RWPE1 (cell line): Measurements from ENCODE around the gene RNF38.

Experiments used
- CTCF ChIA-PET: fragments of 350-600 bp; sonication (Branson Sonifier 250); formaldehyde crosslinking; extraction: SDS; loops from one replicate; lab custom pipeline; 2021; lab: Yijun Ruan, JAX
- POLR2A ChIA-PET: fragments of 400-600 bp; formaldehyde crosslinking; extraction: SDS; loops from one replicate; lab custom pipeline; 2020; ENCODE audit warnings: antibody characterized with exemption; ENCODE audit not compliant: low non-redundant PET; lab: Yijun Ruan, JAX
- DNase-seq: peaks from one replicate; pipeline ENCODE4 v3.0.0; 2012; ENCODE audit warnings: low spot score
- H3K27ac ChIP-seq: fragments of 450-650 bp; 2 replicates; pipeline ENCODE4 v1.5.1; 2017
- TF ChIP-seq, protein P1 (sequence below): fragments of 450-650 bp; conservative IDR thresholded peaks from 2 replicates; pipeline ENCODE4 v1.5.1; 2017; ENCODE audit warnings: low read depth, mild to moderate bottlenecking

RNF38 gene

DNA sequence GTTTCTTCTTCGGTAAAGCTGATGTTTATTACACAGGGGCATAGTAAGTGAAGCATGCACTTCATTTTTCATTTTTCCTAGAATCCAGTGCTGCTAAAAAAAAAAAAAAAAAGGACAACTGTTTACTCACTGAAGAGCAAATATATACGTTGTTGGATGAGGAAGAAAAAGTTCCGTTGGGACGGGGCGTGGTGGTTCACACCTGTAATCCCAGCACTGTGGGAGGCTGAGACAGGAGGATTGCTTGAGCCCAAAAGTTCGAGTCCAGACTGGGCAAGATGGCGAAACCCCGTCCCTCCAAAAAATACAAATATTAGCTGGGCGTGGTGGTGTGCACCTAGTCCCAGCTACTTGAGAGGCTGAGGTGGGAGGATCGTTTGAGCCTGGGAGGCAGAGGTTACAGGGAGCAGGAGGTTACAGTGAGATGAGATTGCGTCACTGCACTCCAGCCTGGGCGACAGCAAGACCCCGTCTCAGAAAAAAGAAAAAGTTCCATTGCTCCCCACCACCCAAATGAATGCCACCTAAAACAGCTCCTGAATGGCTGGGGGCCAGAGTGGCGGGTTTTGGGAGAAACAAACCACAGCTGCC lies 81.8 kb downstream of the RNF38 start:
- no peak for DNase-seq
- TF ChIP-seq, protein P1, sequence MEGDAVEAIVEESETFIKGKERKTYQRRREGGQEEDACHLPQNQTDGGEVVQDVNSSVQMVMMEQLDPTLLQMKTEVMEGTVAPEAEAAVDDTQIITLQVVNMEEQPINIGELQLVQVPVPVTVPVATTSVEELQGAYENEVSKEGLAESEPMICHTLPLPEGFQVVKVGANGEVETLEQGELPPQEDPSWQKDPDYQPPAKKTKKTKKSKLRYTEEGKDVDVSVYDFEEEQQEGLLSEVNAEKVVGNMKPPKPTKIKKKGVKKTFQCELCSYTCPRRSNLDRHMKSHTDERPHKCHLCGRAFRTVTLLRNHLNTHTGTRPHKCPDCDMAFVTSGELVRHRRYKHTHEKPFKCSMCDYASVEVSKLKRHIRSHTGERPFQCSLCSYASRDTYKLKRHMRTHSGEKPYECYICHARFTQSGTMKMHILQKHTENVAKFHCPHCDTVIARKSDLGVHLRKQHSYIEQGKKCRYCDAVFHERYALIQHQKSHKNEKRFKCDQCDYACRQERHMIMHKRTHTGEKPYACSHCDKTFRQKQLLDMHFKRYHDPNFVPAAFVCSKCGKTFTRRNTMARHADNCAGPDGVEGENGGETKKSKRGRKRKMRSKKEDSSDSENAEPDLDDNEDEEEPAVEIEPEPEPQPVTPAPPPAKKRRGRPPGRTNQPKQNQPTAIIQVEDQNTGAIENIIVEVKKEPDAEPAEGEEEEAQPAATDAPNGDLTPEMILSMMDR, result no peak
- peak overlapping the region; percentile 27 for H3K27ac ChIP-seq
- ChIA-PET POLR2A (interaction anchor here (0.6 kb wide), 1 partner anchor 14 kb away, joined by 8 read pairs; no protein-coding TSS in a partner anchor), CTCF (interaction anchor here (0.7 to 1.5 kb wide), 4 partner anchors 10 to 129 kb away, joined by 3 to 5 read pairs (median 4); no protein-coding TSS in a partner anchor)

DNA sequence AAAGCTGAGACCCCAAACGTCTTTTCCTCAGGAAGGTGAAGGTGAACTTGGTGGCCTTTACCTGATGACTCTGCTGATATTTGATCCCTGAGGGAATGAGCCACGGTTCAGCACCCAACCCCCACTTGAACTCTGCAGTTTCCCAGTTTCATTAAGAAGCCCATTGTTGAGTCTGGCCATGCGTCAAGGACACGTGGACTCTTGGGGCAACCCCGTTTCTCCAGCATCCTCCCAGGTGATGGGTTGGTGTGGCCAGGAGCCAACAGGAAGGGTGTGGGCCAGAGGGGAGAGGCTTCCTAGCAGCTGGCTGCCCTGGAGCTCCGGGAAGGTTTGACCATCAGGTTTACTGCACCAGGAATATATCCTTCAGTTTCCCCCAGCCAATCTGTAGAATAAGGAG lies 82.3 kb downstream of the RNF38 start:
- ChIA-PET CTCF (interaction anchor here (0.5 to 1.5 kb wide), 5 partner anchors 9 to 129 kb away, joined by 3 to 5 read pairs (median 4); no protein-coding TSS in a partner anchor), POLR2A (no interaction called here)
- peak; percentile 88 for DNase-seq
- TF ChIP-seq, protein P1, result no peak
- H3K27ac ChIP-seq, result peak overlapping the region; percentile 27

DNA sequence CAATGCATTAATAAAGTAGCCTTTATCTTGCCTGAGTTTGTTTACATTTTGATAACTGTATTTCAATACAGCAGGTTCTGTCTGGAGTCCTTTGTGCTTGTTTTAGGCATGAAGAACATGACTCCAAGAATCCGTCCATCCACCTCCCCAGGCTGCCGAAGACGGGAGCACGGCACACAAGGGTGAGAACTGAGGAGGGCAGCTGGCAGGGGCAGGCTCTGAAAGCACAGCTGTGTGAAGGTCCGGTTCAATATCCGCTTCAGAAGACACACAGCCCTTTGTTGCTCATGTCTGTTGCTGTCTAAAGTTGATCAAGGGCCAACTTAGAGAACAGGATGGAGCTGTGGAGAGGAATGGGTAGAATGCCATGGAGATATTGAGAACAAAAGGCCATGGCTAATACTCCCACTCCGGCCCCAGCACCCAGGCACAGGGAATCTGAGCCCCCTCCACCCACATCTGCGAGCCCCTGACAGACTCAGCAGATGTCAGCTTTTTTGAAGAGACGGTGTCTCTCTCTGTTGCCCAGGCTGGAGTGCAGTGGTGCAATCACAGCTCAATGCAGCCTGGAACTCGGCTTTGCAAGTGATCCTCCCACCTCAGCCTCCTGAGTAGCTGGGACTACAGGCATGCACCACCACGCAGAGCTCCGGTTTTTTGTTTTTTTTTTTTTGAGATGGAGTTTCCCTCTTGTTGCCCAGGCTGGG lies 83.3 kb downstream of the RNF38 start:
- H3K27ac ChIP-seq, result no peak overlapping the region
- POLR2A ChIA-PET, result no interaction called here
- TF ChIP-seq, protein P1, result no peak
- CTCF ChIA-PET, result interaction anchor here (0.7 to 1.5 kb wide), 3 partner anchors 8 to 378 kb away, joined by 3 to 4 read pairs (median 4); no protein-coding TSS in a partner anchor
- DNase-seq, result no peak

DNA sequence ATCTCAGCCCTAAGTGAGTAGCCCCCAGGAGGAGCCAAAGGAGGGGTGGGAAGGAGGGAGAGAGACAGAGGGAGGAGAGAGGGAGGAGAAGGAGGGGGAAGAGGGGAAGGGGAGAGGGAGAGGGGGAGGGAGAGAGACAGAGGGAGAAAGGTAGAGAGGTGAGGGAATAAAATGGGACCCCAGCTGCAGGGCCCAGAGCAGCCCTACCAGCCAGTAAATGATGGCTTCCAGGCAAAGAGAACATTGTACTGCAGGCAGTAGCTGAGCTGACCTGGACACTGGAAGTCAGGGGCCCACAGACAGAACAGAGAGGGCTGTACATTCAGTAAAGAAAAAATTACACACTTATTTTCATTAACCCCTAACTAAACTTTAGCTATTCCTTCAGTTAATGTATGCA lies 84.0 kb downstream of the RNF38 start:
- no peak overlapping the region for H3K27ac ChIP-seq
- DNase-seq, result no peak
- CTCF ChIA-PET, result no interaction called here
- POLR2A ChIA-PET, result no interaction called here
- TF ChIP-seq, protein P1, result no peak

DNA sequence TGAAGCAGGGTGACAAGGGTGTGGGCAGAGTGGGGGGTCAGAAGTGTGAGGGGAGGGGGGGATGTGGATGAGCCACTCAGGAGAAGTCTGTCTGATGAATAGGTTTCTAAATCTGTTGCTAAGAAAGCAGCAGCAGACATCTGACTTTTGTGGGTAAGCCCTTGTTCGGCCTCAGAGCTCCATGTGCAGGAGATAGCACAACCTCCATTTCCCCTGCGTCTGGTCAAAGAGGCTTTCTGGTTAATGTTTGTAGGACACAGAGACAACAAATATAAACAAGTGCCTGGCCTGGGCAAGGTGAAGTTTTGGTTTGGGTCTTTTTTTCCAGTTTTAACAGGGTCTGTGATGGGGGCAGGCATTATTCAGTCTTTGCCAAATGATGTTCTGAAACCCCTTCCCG lies 84.8 kb downstream of the RNF38 start:
- ChIA-PET POLR2A (no interaction called here), CTCF (no interaction called here)
- TF ChIP-seq, protein P1, result no peak
- no peak for DNase-seq
- H3K27ac ChIP-seq, result no peak overlapping the region

DNA sequence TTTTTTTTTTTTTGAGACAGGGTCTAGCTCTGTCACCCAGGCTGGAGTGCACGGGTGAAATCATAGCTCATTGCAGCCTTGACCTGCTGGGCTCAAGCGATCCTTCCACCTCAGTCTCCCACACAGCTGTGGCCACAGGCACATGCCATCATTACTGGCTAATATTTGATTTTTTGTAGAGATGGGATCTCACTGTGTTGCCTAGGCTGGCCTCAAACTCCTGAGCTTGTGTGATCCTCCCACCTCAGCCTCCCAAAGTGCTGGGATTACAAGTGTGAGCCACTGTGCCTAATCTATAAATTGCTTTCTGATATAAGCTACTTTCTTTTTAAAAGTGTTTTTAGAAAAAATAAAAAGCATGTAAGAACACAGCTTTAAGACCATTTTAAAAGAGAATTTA lies 85.3 kb downstream of the RNF38 start:
- DNase-seq, result no peak
- ChIA-PET POLR2A (no interaction called here), CTCF (no interaction called here)
- H3K27ac ChIP-seq, result no peak overlapping the region
- TF ChIP-seq, protein P1, result no peak
